GM21786 (cell line): Measurements from ENCODE around the gene OPA3.

Source experiments
- ATAC-seq: cut with Tn5 transposase; IDR thresholded peaks from one replicate; pipeline ENCODE4 v1.9.1; 2021; ENCODE audit not compliant: unreplicated experiment

The OPA3 gene

DNA sequence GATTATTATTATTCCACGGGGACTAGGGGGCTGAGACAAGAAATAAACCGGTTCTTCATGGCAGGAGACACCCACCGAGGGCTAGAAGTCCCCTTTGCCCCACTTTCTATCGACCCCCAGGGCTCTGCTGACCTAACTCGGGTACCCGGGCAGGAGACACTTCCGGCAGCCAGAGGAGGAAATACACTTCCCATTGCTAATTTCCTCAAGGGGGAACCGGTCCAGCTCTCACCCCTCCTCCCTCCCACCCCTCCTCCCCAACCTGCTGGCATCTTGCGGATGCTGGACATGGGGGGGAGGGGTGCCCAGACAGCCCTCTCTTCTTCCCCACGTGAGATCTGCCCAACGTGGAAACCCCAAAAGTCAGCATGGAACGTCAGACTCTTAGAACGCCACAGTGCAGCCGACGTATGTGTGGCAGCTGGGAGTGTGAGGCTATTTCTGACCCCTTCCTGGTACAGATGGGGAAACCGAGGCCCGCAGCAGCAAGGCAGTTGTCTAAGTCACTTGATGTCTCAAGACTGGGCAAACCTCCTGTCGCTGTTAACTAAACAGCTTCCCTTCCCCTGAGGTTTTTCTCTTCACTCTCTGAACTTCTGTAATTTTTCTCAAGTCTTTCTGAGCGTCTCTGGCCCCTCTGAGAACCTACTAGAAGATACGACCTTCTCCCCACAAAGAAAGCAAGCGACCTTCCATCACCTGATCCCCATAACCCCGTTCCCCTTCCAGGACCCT, 13.8 kb upstream of the OPA3 start:
- no peak for ATAC-seq

DNA sequence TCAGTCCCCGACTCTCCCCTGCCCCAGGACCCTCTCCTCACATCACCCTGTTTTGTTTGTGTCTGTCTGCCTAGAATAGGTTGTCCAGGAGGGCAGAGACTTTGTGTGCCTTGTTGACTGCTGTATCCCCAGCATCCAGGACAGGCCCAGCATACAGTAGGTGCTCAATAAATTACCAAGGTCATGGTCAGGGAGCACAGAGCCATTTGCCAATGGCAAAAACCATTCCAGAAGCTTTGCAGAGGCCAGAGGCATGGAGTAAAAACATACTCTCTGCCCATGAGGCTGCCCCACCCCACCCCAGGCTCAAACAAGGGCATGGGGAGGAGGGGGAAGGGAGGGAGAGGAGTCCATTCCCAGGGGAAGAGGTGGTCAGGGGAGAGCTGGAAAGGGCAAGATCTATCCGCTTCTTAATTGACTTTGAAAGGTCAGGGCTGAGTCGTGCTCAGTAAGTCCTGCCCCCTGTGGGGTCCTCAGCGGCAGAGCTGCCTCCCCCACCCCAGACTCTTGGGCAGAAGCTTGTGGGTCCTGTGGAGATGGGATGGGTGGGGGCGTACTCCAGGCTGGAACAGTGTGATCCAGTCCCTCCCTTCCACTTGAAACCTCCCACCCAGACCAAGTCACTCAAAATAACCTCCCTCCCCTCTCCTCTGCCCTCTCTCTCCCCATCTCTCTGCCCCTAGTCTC, 13.0 kb upstream of the OPA3 start:
- no peak for ATAC-seq

DNA sequence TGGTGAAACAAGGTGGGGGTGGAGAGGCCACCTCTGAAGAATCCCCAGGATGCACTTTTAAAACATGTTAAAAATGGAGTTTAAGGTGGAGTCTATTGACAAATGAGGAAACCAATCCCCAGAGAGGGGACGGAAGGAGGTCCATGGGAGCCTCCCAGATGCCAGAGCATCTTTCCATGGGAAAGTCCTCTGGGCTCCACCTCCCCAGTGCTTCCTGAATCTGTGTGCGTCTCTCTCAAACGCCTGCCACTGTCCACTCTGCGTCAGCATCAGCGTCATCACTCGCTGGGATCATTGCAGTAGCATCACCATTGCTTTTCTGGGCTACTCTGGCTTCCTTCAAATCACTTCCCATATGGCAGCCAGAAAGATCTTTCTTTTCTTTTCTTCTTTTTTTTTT, 11.2 kb upstream of the OPA3 start:
- ATAC-seq: no peak

DNA sequence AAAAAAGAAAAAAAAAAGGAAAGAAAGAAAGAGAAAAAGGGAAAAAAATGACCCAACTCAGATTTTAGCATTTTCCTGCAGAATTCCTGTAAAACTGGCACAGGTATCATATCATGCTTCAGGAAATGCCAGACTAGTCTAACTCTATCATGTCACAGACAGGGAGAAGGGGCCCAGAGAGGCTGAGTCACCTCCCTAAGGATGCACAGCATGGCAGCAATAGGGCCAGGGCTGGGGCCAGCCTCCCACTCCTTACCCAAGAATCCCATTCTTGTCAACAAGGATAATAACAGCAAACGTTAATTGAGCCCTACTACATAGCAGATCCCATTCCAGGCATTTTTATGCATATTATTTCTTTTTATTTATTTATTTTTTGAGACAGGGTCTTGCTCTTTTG, 8.9 kb upstream of the OPA3 start:
- no peak for ATAC-seq

DNA sequence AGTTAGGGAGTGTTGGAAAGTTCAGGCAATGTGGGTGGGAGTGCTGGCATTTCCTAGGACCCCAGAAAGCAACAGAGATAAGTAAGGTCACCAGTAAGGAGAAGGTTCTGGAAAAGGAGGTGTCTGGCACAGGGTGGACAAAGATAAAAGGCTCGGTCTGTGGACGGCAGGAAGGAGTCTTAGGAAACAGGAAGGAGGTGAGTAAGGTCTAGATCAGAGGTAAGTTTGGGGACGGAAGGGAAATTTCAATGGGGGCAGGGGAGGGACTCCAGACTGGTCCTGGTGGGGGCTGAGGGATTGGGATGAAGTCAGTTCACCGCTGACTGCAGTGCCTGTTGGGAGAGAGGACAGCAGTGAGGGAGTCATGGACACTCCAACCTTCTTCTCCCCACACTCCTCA, 7.8 kb upstream of the OPA3 start:
- no peak for ATAC-seq

DNA sequence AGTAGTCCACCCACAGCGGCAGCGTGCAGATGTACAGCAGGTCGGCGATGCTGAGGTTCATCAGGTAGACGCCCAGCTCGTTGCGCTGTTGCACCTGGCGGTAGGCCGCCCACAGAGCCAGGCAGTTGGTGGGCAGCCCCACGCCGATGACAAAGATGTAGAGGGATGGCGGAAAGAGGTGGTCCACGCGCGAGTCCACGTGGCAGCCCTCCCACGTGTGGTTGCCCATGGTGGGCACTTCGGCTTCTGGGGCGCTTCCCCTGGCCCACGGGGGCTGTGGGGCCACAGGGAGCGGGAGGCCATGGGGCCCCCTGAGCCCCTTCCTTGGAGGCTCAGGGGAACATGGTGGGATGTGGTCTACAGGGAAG, 7.0 kb upstream of the OPA3 start:
- no peak for ATAC-seq

DNA sequence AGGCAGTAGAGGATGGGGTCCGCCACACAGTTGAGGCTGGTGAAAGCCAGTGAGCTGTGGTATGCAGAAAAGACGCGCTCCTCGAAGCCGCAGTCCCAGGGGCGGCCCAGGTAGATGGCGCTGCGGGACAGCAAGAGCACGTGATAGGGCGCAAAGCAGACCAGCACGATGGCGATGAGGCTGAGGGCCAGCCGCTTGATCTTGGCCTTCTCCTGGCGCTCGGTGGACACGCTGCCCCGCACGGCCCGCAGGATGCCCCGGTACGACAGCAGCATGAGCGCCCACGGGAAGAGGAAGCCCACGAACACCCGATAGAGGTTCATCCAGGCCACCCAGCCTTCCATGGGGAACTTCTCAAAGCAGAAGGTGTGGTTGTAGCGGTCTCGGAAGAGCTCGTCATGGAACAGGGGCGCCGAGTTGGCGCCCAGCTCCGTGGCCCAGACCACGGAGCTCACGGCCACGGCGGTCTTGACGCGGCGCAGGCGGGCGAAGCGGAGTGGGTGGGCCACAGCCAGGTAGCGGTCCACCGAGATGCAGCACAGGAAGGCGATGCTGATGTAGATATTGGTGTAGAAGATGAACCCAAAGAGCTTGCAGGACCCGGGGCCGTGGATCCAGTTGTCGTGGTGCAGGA, 6.5 kb upstream of the OPA3 start:
- ATAC-seq: no peak

DNA sequence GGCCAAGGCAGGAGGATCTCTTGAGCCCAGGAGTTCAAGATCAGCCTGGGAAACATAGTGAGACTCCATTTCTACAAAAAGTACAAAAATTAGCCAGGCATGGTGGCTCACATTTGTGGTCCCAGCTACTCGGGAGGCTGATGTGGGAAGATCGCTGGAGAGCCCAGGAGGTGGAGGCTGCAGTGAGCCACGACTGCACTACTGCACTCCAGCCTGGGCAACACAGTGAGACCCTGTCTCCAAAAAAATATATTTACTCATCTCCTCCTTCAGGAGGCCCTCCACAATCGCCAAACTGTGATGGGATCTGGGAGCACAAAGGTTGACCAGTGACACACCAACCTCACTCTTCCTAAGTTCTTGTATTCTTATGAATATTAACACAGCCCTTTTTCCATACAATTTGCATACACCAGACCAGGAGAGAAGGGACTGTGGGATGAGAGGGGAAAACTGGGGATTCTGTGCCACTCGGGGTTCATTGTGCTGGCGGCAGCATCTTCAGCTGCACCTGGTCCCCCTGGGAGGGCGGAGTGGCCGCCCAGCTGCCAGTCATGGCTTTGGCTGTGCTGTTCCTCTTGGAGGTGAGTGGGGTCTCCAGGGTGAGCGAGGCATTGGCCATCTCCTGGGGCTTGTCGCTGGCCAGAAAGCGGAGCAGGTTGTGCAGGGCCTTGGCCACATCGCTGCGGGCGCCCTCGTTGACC, 5.8 kb upstream of the OPA3 start:
- no peak for ATAC-seq

DNA sequence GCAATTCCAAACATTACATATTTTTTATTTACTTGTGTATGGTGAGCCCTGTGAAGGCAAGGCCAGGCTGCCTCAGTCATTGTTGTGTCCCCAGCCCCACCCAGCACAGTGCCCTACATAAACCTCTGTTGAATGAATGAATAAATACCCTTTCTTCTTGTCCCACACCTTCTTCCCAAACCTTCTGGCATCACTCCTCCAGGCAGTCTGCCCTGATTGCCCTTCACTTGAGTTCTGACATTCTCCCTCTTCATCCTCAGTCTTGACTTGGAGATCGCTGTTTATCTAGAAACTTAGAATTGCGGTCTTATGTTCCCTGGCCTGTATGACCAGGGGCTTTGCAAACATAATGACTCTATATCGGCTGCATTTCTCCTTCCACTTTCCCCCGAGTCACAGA, 5.2 kb upstream of the OPA3 start:
- ATAC-seq: no peak

DNA sequence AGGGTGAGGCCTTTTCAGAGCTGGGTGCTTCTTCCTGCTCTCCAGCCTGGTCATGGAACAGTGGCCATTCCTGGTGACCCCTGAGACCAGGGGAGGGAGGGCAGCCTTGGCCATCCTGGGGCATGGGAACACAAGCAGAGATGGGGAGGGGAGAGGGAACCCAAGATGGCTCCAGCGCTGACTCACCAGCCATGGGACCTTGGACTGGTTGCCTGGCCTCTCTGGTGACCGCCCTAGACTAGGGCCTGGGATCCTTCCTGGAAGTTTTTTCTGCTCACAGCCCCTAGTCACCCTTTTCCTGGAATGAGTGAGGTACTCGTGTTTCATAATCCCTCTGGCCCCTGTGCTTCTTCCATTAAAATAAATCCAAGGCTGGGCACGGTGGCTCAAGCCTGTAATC, 3.3 kb upstream of the OPA3 start:
- no peak for ATAC-seq

DNA sequence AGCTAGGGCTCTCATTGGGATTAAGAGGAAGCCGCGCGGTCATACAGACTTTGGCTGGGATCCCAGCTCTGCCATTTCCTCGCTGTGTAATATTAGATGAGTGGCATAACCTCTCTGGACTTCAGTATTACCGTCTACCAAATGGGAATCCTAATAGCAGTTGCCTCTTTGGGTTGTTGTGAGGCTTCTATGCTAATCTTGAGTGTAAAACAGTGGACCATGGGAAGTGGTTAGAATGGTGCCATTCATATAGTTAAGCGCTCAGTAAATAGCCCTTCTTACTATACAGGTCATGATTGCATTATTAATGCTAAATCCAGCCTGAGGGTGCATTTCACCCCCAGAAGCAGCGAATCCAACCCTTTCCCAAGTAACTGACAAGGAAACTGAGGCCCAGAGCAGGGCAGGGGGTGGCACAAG, 566 bp upstream of the OPA3 start:
- ATAC-seq: no peak

DNA sequence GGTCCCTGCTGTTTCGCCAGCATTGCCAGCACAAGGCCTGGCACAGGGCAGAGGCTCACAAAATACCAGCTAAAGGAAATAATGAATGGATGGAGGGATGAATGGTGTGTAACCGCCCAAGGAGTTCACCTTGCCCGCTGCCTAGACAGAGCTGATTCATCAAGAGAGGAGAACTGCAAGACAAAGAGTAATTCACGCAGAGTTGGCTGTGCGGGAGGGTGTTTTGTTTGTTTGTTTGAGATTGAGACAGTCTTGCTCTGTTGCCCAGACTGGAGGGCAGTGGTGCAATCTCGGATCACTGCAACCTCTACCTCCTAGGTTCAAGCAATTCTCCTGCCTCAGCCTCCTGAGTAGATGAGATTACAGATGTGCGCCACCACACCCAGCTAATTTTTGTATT, 3.0 kb downstream of the OPA3 start:
- no peak for ATAC-seq

DNA sequence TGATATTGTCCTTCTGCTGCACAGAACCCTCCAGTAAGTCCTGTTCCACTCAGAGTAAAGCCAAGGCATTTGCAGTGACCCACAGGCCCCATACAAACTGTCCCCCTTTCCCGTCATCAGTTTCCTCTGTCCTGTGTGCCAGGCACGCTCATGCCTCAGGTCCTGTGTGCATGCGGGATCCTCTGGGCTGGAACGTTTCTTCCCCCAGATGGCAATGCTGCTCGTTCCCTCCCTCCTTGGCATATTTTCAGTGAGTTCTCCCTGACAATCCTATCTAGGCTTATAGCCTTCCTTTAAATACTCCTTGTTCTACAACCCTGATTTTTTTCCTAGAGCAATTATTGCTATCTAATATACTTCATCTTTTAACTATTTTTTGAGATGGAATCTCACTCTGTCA, 5.7 kb downstream of the OPA3 start:
- no peak for ATAC-seq

DNA sequence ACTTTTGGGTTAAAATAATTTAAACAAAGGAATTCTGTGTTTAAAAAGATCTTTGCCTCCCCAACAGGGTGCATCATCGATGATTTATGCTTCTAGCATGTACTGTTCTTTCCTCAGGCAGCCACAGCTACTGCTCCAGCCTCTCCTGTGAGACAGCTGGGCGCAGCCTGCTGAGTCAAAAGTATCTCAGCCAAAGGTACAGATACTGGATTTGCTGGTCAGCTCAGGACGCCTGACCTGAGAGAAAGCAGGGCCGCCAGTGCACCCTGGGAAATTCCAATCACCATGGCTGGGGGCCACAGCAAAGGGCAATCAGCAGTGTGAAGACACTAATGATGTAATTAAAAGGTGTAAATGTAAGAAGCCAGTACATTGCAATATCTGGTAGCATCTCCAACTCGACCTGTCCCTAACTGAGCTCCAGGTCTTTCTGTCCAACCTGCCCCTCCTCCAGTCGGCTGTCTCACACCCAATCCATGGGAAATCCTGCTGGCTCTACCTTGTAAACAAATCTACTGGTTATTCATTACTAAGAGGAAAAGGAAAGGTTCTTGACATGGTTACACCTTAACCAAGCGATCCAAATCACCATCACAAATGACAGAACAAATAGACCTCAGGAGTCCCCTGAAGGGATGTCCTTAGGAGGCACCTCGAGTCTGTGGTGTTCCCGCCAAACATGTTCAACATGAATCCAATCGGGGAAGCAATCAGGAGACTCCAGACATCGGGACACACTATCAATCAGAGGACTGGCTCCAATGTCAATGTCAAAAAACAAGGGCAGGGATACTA, 7.3 kb downstream of the OPA3 start:
- no peak for ATAC-seq

DNA sequence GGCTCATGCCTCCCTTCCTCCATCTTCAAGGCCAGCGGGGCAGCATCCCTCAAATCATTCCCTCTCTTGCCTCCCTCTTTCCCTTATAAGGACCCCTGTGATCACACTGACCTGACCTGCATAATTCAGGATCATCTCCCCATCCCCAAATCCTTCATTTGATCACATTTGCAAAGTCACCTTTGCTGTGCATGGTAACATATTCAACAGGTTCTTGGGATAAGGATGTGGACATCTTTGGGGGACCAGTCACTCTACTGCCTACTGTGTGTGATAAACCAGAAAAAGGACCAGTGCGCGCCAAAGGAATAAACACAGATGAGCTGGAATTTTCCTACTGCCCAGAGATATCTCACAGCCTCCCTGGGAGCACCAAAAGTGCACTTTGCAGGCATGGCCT, 7.9 kb downstream of the OPA3 start:
- ATAC-seq: no peak

DNA sequence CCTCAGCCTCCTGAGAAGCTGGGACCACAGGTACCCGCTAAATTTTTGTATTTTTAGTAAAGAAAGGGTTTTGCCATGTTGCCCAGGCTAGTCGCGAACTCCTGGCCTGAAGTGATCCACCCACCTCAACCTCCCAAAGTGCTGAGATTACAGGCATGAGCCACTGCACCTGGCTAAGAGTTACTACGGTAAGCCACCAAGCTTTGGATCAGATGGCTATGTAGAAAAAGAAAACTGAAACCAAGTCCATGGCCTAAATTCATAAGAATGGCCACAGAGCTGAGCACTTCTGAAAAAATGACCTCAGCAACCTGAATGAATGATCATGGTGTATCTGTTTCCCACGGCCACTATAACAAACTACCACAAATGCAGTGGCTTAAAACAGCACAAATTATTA, 9.4 kb downstream of the OPA3 start:
- ATAC-seq: no peak

DNA sequence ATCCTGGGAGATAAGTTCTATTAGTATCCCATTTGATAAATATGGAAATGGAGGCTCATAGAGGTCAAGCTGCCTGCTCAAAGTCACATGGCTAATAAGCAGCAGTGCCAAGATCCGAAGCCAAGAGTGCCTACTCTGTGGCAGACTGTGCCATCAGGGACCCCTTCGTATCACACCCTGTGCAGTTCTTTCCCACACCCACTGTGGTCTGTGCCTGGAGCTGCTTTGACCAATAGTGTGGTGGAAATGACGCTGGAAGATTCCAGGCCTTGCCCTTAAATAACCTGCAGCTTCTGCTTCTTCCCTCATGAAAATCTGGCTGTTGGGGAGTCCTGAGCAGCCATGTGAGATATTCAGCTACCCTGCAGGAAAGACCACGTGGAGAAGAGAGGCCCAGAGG, 10.1 kb downstream of the OPA3 start:
- no peak for ATAC-seq

DNA sequence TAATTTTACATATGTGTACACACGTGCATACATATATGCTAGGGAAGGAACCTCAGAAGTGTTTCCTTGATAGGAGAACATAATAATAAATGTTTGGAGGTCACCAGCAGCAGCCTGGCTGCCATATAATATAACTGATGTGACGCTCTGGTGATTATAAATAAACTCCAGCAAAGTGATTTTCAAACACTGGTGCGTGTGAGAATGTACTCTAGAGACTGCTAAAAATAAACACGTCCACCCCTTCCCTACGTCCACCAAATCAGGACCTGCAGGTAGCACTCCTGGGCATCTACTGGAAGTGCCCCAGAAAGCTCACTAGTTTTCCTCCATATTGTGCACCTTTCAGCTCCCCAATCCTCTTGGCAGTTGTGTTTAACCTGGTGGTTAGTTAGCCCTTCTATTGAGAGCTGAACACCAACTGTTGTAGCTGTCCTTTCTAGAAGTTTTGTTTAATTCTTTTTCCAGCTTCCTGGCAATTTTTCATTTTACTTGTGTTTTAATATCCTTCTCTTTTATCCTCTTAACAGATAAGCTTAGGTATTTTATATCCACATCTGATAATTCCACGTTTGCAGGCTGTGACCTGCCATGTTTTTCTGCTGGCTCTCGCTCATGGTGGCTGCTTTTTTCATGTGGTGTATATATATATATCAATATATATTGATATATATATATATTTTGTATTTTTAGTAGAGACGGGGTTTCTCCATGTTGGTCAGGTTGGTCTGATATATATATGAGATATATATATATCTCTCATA, 13.0 kb downstream of the OPA3 start:
- ATAC-seq: no peak

DNA sequence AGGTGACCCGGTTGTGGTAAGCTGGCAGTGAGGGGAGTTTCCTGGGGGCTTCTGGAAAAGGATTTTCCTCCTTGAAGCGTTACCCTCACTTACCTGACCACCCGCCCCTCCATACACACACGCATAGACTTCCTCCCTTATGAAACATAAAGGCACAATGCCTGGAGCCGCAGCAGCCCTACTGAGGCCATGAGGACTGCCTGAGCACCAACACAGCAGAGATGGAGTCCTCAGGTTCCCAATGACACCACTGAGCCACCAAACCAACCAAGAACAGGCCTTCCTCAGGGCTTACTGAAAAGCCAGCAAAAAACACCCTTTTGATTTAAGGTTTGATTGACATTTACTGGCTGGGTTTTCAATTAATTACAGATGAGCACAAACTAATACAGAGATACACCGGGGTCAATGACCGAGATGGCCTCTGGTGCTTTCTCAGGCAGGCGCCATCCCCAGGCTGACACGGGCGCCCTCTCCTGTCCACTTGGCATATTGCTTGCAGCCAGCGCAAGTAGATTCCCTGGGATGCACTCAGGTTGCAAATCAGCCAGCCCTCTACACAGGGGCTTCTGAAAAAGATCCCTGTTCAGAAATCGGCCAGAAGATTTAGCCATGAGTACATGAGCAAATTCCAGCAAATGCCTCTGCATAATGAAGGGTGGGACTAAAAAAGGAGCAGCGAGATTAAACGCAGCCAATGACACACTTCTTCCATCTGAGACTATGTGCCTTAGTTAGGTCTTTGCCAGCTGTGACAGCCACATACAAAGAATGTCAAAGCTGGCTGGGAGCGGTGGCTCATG, 14.8 kb downstream of the OPA3 start:
- ATAC-seq: no peak

DNA sequence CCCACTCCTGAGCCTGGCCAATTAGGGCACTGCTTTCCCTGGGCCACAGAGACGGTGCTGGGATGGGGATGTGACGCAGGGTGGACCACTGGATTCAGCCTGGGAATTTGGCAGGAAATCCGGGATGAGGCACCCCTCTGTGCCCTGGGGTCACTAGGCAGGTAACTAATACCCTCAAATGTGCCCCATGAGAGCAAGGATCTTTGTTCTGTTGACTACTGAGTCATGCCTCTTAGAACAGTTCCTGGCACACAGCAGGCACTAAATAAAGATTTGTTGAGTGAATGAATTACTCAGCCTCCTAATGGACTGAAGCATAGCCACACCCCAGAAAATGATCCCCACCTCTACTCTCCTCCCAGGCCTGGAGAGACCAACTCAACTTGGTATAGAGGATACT, 15.9 kb downstream of the OPA3 start:
- no peak for ATAC-seq
